Right kidney (tissue), 1 donor: ENCODE data around the gene OTOP1.
"Not testable (repeated sequence)": the region's sequence is repeated elsewhere in the genome, so short reads cannot be mapped to it uniquely, and the experiment has no call there.

ENCODE experiments used
- DNase-seq: peaks from one replicate; pipeline ENCODE4 v3.0.0-alpha.2; 2016

OTOP1 gene

DNA sequence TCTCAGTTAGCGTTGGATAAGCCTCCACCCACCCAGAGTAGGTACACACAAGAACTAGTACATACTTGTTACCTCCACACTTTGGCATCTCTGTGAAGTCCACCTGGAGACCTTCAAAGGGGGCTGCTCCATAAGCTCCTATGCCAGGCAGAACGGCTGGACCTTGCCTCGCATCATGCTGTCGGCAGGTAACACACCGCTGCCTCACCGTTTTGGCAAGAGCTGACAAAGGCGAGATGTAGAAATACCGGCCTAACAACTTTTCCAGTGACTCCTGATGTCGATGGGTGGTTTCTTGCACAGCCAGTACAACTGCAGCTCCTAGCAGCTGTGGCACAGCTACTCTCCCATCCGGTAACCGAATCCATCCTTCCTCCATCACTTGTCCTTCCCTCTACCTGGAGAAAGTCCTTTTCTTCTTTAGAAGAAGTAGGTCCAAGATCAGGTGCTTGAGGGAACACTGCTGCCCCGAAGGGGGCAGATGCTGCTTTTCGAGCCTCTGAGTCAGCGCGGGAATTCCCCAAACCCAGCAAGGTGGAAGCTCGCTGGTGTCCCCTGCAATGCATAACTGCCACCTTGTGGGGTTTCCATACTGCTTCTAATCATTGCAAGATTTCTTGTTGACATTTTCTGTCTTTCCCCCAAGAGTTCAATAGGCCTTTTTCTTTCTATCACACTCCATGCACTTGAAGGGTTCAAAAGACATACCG, 65.6 kb downstream of the OTOP1 start:
- DNase-seq = not testable (repeated sequence)

- peak; percentile 35 for DNase-seq
Observed at GRCh38 chr4:4145622-4146021, 81.1 kb downstream of the OTOP1 start.

DNA sequence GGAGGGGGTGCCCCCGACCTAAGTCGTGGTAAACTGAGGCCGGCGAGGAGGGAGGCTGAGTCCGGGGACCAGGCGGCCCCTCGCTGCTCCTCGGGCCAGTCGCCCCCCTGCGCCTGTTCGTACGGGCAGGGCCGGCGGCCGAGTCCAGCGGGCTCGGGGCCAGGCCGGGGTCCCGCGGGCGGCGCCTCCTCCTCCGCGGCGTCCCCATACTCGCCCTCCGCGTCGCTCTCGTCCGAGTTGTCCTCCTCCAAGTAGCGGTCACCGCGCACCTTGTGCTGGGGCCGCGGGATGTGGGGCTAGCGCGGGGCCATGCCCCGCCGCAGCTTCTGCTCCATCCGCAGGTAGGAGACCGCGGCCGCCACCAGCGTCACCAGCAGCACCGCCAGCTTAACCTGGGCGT, 83.4 kb downstream of the OTOP1 start:
- DNase-seq = peak; percentile 32

DNA sequence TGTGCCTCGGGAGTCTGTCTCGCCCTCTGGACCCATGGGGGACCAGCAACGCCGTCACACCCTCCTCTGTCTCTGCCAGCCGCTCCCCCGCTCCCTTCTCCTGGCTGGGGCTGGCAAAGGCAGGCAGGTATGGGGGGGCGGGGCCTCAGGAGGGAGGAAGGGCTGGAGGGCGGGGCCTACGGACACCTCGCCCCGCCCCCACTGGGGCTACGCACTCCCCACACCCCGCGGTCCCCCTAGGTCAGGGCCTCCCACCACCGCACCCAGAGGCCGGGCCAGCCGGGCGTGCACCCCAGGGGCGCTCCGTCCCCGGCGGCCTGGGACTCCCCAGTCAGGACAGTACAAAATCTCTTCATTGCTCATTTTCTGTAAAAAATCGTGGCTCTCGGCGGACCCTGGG, 84.0 kb downstream of the OTOP1 start:
- peak; percentile 23 for DNase-seq

- DNase-seq = not testable (repeated sequence)
Observed at GRCh38 chr4:4141186-4141585, 85.5 kb downstream of the OTOP1 start.
